IgD-negative memory B cell (primary cell): ENCODE results near the gene NDUFA1. TPM values are rescaled to one million over a fixed set of nuclear protein-coding genes. Genes with fewer than 3 reads are reported as not detected.
"Not testable (repeated sequence)": the region's sequence is repeated elsewhere in the genome, so short reads cannot be mapped to it uniquely, and the experiment has no call there.

Experiments
- H3K27ac Mint-ChIP-seq, 3 donors: one replicate each; pipeline ENCODE4 v1.8.0; 2020 to 2022; ENCODE audit warnings: mild to moderate bottlenecking in 3 of 3, mixed read lengths in 3 of 3, moderate library complexity in 1 of 3
- H3K27me3 Mint-ChIP-seq: one replicate; pipeline ENCODE4 v1.8.0; 2021; ENCODE audit warnings: mixed read lengths
- H3K36me3 Mint-ChIP-seq: one replicate; pipeline ENCODE4 v1.8.0; 2020; ENCODE audit warnings: mild to moderate bottlenecking, mixed read lengths
- H3K4me1 Mint-ChIP-seq, 3 donors: one replicate each; pipeline ENCODE4 v1.8.0; 2020 to 2022; ENCODE audit warnings: mixed read lengths in 3 of 3, mild to moderate bottlenecking in 1 of 3
- H3K4me3 Mint-ChIP-seq, 4 donors: one replicate each; pipeline ENCODE4 v1.8.0; 2020 to 2022; ENCODE audit warnings: mild to moderate bottlenecking in 4 of 4, mixed read lengths in 4 of 4, moderate library complexity in 3 of 4
- H3K9me3 Mint-ChIP-seq, 3 donors: one replicate each; pipeline ENCODE4 v1.8.0; 2020 to 2021; ENCODE audit warnings: mixed read lengths in 3 of 3, mild to moderate bottlenecking in 1 of 3
- polyA plus RNA-seq: library from polyadenylated mRNA; unstranded; fragments of 300-500 nt; fragmentation: Illumina TruSeq; gene quantifications from one replicate; pipeline ENCODE4 v1.2.3, GENCODE V29; 2021

The NDUFA1 gene
- polyA plus RNA-seq, 1 donor from 2014 or later, result 249 TPM

GRCh38 chrX:119885554-119886428 lies 14.2 kb downstream of the NDUFA1 start:
- H3K27me3 Mint-ChIP-seq, result peaks cover 2% of the 10 kb centered on the region

DNA sequence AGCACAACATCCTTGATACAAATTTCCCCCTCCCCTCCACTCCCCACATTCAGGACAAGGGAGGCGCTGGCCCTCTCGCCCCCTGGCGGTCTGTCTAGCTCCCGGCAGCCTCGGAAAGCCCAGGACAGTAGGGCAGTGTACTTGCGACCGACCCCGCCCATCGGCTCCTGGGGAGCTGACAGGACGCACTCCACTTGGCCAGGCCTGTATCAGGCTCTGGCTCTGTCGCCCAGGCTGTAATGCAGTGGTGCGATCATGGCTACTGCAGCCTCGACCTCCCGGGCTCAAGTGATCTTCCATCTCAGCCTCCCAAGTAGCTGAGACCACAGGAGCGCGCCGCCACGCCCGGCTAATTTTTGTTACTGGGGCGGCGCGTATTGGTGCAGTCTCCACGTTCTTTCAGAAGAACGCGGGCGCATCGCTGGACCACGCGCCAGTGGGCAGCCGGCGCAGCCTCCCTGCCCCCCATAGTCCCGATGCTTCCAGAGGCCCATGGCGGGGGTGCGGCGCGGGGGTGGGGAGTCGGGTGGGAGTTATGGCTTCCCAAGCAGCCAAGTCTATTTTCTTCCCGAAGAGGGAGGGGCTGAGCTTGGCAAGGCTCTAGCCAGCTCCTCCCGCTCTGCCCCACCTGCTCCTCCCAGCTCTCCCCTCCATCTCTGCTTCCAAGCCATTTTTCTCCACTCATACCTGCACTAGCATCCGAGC lies 16.2 kb downstream of the NDUFA1 start:
- no peaks in the 10 kb centered on the region for H3K9me3 Mint-ChIP-seq
- peak overlapping the region; percentile 29 to 57 (median 53) for H3K4me3 Mint-ChIP-seq
- H3K27me3 Mint-ChIP-seq, result peaks cover 1% of the 10 kb centered on the region
- peaks cover 0 to 5% (median 4%) of the 10 kb centered on the region in 3 donors for H3K4me1 Mint-ChIP-seq
- H3K27ac Mint-ChIP-seq, result peak overlapping the region in 1 of 3 donors; percentile 39
- H3K36me3 Mint-ChIP-seq, result no peaks in the 10 kb centered on the region

More at GRCh38 chrX:119885554-119886428, 14.2 kb downstream of the NDUFA1 start:
- H3K4me1 Mint-ChIP-seq, result peaks cover under 1 to 5% (median 5%) of the 10 kb centered on the region in 3 donors
- H3K36me3 Mint-ChIP-seq, result no peaks in the 10 kb centered on the region
- H3K27ac Mint-ChIP-seq, result peak overlapping the region in 1 of 3 donors; percentile 16
- H3K4me3 Mint-ChIP-seq, result peak overlapping the region in 3 of 4 donors; percentile 17 to 59 (median 22)
- no peaks in the 10 kb centered on the region for H3K9me3 Mint-ChIP-seq

GRCh38 chrX:119890626-119891025 lies 19.0 kb downstream of the NDUFA1 start:
- not testable (repeated sequence) for H3K9me3 Mint-ChIP-seq, H3K27ac Mint-ChIP-seq, H3K36me3 Mint-ChIP-seq, H3K4me1 Mint-ChIP-seq, H3K27me3 Mint-ChIP-seq, H3K4me3 Mint-ChIP-seq

GRCh38 chrX:119891961-119892692 lies 20.5 kb downstream of the NDUFA1 start:
- not testable (repeated sequence) for H3K36me3 Mint-ChIP-seq, H3K27ac Mint-ChIP-seq, H3K27me3 Mint-ChIP-seq, H3K4me1 Mint-ChIP-seq, H3K4me3 Mint-ChIP-seq, H3K9me3 Mint-ChIP-seq

DNA sequence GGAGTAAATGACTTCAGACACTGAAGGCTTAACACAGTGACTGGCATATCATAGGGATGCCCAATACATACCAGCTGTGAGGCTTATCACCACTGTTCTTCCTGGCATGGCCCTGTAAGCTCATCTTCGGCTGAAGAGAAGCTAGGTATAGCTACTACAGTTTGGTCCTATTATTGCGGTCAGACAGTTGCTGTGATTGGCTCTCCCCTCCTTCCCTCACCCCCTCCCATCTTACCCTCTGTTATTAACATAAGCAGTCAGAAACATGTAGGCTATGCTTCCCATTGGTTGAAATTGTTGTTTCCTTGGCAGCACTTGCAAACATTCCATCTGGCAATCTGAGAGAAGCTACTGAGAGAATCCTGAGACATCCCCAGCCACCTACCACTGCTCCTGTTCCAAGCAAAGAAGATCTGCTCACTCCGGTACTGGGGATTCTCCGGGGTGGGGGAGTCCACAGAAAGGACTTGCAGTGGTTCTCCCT lies 24.3 kb downstream of the NDUFA1 start, which contains the start of gene AKAP14:
Gene AKAP14, plus strand, starts transcription at position 51 of the 484 bp plus-strand sequence. CDS start 7,331 bp downstream, outside the sequence.
- Mint-ChIP-seq H3K4me3 (no peak within 1 kb of the TSS), H3K4me1 (peaks cover 0 to 1% (median 0%) of the 10 kb centered on the region in 3 donors), H3K27me3 (peaks cover 1% of the 10 kb centered on the region), H3K27ac (no peak within 1 kb of the TSS), H3K9me3 (no peaks in the 10 kb centered on the region), H3K36me3 (no peaks in the 10 kb centered on the region)

GRCh38 chrX:119899125-119899524 lies 27.5 kb downstream of the NDUFA1 start:
- Mint-ChIP-seq H3K27me3 (no peaks in the 10 kb centered on the region), H3K27ac (no peak overlapping the region), H3K9me3 (no peaks in the 10 kb centered on the region), H3K4me1 (no peaks in the 10 kb centered on the region), H3K36me3 (no peaks in the 10 kb centered on the region), H3K4me3 (no peak overlapping the region)

DNA sequence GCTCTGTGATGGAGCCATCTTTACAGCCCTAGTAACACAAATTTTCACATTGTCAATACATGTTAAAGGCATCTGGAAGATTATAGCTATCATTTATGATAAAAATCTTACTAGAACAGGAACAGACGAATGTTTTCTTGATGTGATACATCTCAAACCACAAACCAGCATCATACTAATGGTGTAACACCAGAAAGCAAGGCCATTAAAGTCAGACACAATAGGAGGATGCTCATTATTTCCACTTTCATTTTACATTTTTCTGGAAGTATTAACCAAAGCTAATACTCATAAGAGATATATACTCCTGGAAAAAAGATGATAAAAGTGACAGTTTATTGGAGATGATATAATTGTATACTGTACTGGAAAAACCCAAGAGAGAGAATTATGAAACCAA lies 29.3 kb downstream of the NDUFA1 start:
- Mint-ChIP-seq H3K9me3 (no peaks in the 10 kb centered on the region), H3K36me3 (no peaks in the 10 kb centered on the region), H3K27me3 (no peaks in the 10 kb centered on the region), H3K4me1 (no peaks in the 10 kb centered on the region), H3K4me3 (no peak overlapping the region), H3K27ac (no peak overlapping the region)

DNA sequence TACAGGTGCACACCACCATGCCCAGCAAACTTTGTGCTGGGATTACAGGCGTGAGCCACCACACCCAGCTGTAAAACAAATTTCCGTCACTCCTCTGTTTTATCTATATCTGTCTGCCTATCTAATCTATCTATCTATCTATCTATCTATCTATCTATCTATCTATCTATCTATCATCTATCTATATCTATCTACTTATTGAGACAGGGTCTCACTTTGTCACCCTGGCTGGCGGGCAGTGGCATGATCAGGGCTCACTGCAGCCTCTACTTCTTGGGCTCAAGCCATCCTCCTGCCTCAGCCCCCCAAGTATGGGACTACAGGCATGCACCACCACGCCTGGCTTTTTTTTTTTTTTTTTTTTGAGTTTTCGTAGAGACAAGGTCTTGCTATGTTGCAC lies 44.7 kb downstream of the NDUFA1 start:
- H3K4me3 Mint-ChIP-seq, result no peak overlapping the region

DNA sequence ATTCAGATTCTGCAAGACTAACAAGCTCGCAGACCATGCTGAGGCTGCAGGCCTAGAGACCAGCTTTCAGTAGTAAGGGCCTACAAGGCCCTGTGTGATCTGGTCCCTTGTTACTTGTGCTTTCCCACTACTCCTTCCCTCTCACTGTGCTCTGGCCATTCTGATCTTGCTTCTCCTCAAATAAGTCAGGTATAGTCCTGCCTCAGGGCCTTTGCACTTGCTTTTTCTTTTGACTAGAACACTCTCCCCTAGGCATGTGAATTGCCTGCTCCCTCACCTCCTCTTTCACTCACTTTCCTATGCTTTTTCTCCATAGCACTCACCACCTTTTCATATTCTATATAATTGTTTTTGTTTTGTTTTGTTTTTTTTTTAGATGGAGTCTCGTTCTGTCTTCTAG lies 46.2 kb downstream of the NDUFA1 start:
- H3K9me3 Mint-ChIP-seq, result no peaks in the 10 kb centered on the region
- H3K36me3 Mint-ChIP-seq, result no peaks in the 10 kb centered on the region
- H3K27me3 Mint-ChIP-seq, result no peaks in the 10 kb centered on the region
- peaks cover 0 to 4% (median 0%) of the 10 kb centered on the region in 3 donors for H3K4me1 Mint-ChIP-seq
- peak overlapping the region in 1 of 3 donors; percentile 1 for H3K27ac Mint-ChIP-seq
- no peak overlapping the region for H3K4me3 Mint-ChIP-seq

More for the DNA sequence above, 44.7 kb downstream of the NDUFA1 start:
- H3K9me3 Mint-ChIP-seq, result no peaks in the 10 kb centered on the region
- H3K4me1 Mint-ChIP-seq, result peaks cover 0 to 4% (median 0%) of the 10 kb centered on the region in 3 donors
- H3K27ac Mint-ChIP-seq, result no peak overlapping the region
- peaks cover 2% of the 10 kb centered on the region for H3K27me3 Mint-ChIP-seq
- no peaks in the 10 kb centered on the region for H3K36me3 Mint-ChIP-seq

GRCh38 chrX:119919835-119920585 lies 48.4 kb downstream of the NDUFA1 start:
- peak overlapping the region in 1 of 3 donors; percentile 47 for H3K27ac Mint-ChIP-seq
- H3K9me3 Mint-ChIP-seq, result no peaks in the 10 kb centered on the region
- H3K4me1 Mint-ChIP-seq, result peaks cover 0 to 4% (median 0%) of the 10 kb centered on the region in 3 donors
- H3K36me3 Mint-ChIP-seq, result no peaks in the 10 kb centered on the region
- no peak overlapping the region for H3K4me3 Mint-ChIP-seq
- no peaks in the 10 kb centered on the region for H3K27me3 Mint-ChIP-seq

DNA sequence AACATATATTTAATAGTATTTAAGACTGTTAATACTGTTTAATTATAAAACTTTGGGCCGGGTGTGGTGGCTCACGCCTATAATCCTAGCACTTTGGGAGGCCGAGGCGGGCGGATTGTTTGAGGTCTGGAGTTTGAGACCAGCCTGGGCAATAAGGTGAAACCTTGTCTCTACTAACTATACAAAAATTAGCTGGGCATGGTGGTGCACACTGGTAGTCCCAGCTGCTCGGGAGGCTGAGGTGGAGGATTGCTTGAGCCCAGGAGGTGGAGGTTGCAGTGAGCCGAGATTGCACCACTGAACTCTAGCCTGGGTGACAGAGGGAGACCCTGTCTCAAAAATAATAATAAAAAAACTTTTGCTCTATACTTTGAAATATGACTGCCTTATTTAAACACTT lies 50.8 kb downstream of the NDUFA1 start:
- H3K27ac Mint-ChIP-seq, H3K4me3 Mint-ChIP-seq, H3K9me3 Mint-ChIP-seq, H3K27me3 Mint-ChIP-seq, H3K36me3 Mint-ChIP-seq, H3K4me1 Mint-ChIP-seq: not testable (repeated sequence)
